OCI-LY3 (cell line): ENCODE data around the gene PPP5C.

Experiments
- H2AFZ ChIP-seq: fragments of 200-600, 300-600 bp; shearing (Covaris generic); 2 replicates; pipeline ENCODE4 v1.6.0; 2014; ENCODE audit warnings: antibody characterized with exemption, low read depth, low read length
- H3K27ac ChIP-seq: fragments of 200-600, 300-600 bp; sonication (generic); 2 replicates; pipeline ENCODE4 v1.5.1; 2014; ENCODE audit warnings: mild to moderate bottlenecking, low read length, moderate library complexity, mixed read lengths
- H3K27me3 ChIP-seq: fragments of 200-600, 300-600 bp; sonication (generic); 2 replicates; pipeline ENCODE4 v1.6.1; 2014; ENCODE audit warnings: low read depth, low read length, mixed read lengths
- H3K36me3 ChIP-seq: fragments of 200-600, 300-600 bp; sonication (generic); replicated peaks from 2 replicates; pipeline ENCODE3; 2014; ENCODE audit warnings: low read depth, low read length, mixed read lengths
- H3K4me1 ChIP-seq: fragments of 300-600, 200-600 bp; sonication (generic); 2 replicates; pipeline ENCODE4 v1.6.1; 2014; ENCODE audit warnings: low read length, mixed read lengths
- H3K4me2 ChIP-seq: fragments of 200-600, 300-600 bp; sonication (generic); 2 replicates; pipeline ENCODE4 v1.6.1; 2014; ENCODE audit warnings: low read length, mixed read lengths
- H3K4me3 ChIP-seq: fragments of 300-600, 200-600 bp; sonication (generic); 2 replicates; pipeline ENCODE4 v1.5.1; 2014; ENCODE audit warnings: antibody characterized with exemption, mild to moderate bottlenecking, low read length, moderate library complexity
- H3K79me2 ChIP-seq: fragments of 300-600, 200-600 bp; shearing (Covaris generic); 2 replicates; pipeline ENCODE4 v1.6.1; 2014; ENCODE audit warnings: mild to moderate bottlenecking, low read length, mixed read lengths
- H3K9ac ChIP-seq: fragments of 300-600, 200-600 bp; shearing (Covaris generic); 2 replicates; pipeline ENCODE4 v1.6.0; 2014; ENCODE audit warnings: mild to moderate bottlenecking, low read length, moderate library complexity
- H3K9me3 ChIP-seq: fragments of 200-600, 300-600 bp; shearing (Covaris generic); 2 replicates; pipeline ENCODE4 v1.6.1; 2014; ENCODE audit warnings: low read length, mixed read lengths; ENCODE audit not compliant: insufficient read depth
- H4K20me1 ChIP-seq: fragments of 200-600, 300-600 bp; sonication (generic); 2 replicates; pipeline ENCODE4 v1.6.1; 2016; ENCODE audit warnings: low read length, mixed read lengths; ENCODE audit not compliant: insufficient read depth
- EZH2phosphoT487 ChIP-seq: fragments of 200-600 bp; shearing (Covaris generic); IDR thresholded peaks from 2 replicates; pipeline ENCODE4 v1.6.1; 2018; ENCODE audit warnings: antibody characterized with exemption, mixed run types, low read depth
- TF ChIP-seq, protein P1 (sequence below): fragments of 200-600, 300-600 bp; sonication (generic); IDR thresholded peaks from 2 replicates; pipeline ENCODE4 v1.5.1; 2014; ENCODE audit warnings: antibody characterized with exemption, low read length, low read depth

Gene PPP5C

DNA sequence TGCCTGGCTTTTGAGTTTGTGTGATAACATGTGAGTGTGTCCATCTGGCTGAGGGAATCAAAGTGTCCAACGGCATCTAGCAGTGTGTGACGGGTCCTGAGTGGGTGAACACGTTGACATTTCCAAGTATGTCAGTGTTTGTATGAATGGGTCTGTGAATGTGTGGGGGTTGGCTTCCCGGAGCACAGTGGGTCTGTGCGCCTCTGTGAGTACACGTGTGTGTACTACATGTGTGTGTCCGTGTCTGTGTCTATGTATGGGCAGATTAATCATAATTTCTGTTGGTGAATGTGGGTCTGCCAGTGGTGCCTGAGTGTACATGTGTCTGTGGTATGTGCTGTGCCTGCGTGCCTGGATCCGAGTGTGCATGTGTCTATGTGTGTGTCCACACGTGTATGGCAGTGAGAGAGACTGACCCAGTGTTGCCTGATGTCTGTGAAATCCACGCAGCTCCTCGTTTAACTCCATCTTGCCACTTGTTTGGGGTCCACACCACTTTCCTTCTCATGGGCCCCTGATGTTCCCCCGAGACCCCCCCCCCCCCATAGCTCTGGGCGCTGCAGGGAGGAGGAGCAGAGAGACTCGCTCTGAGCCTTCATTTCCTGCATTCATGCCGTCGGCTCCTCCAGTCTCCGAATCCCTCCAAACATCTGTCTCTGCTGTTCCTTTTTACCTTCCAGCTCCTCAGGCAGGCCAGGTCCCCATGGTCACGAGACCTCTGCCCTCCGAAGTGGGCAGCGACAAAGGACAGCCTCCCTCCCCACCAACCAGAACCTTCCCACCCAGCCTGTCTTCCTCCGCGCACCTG is 61.2 kb downstream of the PPP5C start:
- H3K4me1 ChIP-seq: no peaks in the 10 kb centered on the region
- TF ChIP-seq, protein P1, sequence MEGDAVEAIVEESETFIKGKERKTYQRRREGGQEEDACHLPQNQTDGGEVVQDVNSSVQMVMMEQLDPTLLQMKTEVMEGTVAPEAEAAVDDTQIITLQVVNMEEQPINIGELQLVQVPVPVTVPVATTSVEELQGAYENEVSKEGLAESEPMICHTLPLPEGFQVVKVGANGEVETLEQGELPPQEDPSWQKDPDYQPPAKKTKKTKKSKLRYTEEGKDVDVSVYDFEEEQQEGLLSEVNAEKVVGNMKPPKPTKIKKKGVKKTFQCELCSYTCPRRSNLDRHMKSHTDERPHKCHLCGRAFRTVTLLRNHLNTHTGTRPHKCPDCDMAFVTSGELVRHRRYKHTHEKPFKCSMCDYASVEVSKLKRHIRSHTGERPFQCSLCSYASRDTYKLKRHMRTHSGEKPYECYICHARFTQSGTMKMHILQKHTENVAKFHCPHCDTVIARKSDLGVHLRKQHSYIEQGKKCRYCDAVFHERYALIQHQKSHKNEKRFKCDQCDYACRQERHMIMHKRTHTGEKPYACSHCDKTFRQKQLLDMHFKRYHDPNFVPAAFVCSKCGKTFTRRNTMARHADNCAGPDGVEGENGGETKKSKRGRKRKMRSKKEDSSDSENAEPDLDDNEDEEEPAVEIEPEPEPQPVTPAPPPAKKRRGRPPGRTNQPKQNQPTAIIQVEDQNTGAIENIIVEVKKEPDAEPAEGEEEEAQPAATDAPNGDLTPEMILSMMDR: no peak
- TF ChIP-seq EZH2phosphoT487: no peak
- no peak overlapping the region for H2AFZ ChIP-seq
- no peaks in the 10 kb centered on the region for H3K79me2 ChIP-seq
- no peak overlapping the region for H3K27ac ChIP-seq
- no peaks in the 10 kb centered on the region for H3K9me3 ChIP-seq
- no peak overlapping the region for H3K9ac ChIP-seq
- no peak overlapping the region for H3K4me3 ChIP-seq
- H3K4me2 ChIP-seq: no peak overlapping the region
- peaks cover 4% of the 10 kb centered on the region for H3K27me3 ChIP-seq
- H4K20me1 ChIP-seq: no peaks in the 10 kb centered on the region
- H3K36me3 ChIP-seq: no peaks in the 10 kb centered on the region

DNA sequence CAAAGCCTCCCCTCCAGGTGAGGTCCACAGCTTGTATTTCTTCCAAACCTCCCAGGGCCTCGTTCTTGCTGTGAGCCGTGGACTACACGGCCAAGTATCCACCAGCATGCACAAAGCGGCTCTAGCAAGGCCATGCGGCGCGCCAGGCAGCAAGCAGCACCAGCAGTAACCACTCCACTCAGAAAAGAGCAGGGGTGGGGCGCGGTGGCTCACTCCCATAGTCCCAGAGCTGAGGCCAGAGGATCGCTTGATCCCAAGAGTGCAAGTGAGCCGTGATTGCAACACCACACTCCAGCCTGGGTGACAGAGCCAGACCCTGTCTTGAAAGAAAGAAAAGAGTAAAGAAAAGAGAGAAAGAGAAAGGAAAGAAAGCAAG is 61.8 kb downstream of the PPP5C start:
- Histone ChIP-seq H3K36me3 (no peaks in the 10 kb centered on the region), H2AFZ (no peak overlapping the region), H3K9ac (no peak overlapping the region), H3K4me1 (no peaks in the 10 kb centered on the region), H3K4me3 (no peak overlapping the region), H3K79me2 (no peaks in the 10 kb centered on the region), H3K27me3 (peaks cover 4% of the 10 kb centered on the region), H3K9me3 (no peaks in the 10 kb centered on the region), H3K4me2 (no peak overlapping the region), H4K20me1 (no peaks in the 10 kb centered on the region), H3K27ac (no peak overlapping the region)
- no peak for TF ChIP-seq EZH2phosphoT487
- TF ChIP-seq, protein P1: no peak

DNA sequence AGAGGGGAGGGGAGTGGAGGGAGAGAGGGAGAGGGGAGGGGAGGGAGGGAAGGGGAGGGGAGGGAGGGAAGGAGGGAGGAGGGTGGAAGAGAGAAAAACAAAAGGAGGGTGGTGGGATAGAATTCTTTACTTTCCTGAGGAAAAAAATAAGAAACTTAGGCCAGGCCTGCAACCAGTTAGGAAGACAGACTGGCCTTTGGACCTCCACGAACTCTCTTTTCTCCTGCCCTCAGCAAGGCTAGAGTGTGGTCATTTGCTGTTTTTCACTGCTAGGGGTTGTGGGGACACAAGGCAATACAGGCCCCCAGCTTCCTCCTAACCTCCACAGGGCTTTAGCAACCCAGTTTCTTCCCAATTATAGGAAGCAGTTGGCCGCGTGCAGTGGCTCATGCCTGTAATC is 62.3 kb downstream of the PPP5C start:
- H3K36me3 ChIP-seq: no peaks in the 10 kb centered on the region
- H3K4me1 ChIP-seq: no peaks in the 10 kb centered on the region
- no peaks in the 10 kb centered on the region for H3K9me3 ChIP-seq
- H3K27me3 ChIP-seq: peaks cover 4% of the 10 kb centered on the region
- no peak overlapping the region for H3K9ac ChIP-seq
- TF ChIP-seq, protein P1: no peak
- TF ChIP-seq EZH2phosphoT487: no peak
- H3K4me2 ChIP-seq: no peak overlapping the region
- no peaks in the 10 kb centered on the region for H3K79me2 ChIP-seq
- no peak overlapping the region for H3K4me3 ChIP-seq
- no peak overlapping the region for H2AFZ ChIP-seq
- no peaks in the 10 kb centered on the region for H4K20me1 ChIP-seq
- H3K27ac ChIP-seq: no peak overlapping the region

DNA sequence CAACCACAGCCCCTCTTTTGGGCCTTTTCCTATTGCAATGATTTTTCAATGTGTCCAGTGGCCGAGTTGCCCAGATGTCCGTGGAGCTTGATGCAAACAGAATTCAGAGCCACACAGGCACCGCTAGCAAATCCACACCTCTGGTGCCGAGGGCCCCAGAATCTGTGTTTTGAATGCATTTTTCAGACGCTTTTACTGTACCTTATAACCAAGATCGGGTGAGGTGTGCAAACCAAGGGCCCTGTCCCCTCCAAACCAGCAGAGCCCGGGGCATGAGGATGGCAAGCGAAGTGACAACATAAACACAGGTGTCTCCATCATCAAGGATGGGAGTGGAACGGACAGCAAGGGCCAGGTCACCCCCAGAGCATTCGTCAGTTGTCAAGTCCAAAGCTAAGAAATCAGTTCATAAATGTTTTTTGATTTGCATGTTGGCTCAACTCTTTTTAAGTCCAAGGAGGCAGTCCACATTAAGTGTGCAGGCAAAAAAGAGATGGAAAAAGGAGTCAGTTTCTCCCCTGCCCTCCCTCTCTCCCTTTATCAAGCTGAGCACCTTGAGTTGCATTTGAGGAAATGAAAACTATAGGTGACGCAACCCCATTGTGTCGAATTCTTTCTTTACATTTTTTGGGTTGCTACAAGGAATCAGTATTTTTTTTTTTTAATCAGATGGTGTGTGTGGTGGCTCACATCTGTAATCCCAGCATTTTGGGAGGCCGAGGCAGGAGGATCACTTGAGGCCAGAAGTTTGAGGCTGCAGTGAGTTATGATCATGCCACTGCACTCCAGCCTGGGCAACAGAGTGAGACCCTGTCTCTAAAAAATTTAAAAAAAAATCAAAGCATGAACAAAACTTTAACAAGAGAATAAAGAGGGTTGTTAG is 63.6 kb downstream of the PPP5C start:
- Histone ChIP-seq H3K4me3 (no peak overlapping the region), H3K36me3 (no peaks in the 10 kb centered on the region), H3K9me3 (no peaks in the 10 kb centered on the region), H3K79me2 (no peaks in the 10 kb centered on the region), H3K4me1 (no peaks in the 10 kb centered on the region), H4K20me1 (no peaks in the 10 kb centered on the region), H2AFZ (no peak overlapping the region), H3K4me2 (no peak overlapping the region), H3K27ac (no peak overlapping the region), H3K9ac (no peak overlapping the region), H3K27me3 (peaks cover 4% of the 10 kb centered on the region)
- TF ChIP-seq, protein P1: no peak
- no peak for TF ChIP-seq EZH2phosphoT487
